Mesendoderm (in vitro differentiated cells): Measurements from ENCODE around the gene PPM1J.
A peak's percentile ranks its signal among the peaks of the same experiment; 100 is the strongest.

Source experiments
- DNase-seq: peaks from one replicate; pipeline ENCODE4 v3.0.0; 2013
- H2AK5ac ChIP-seq: 2 replicates; pipeline ENCODE4 v1.6.1; 2013; ENCODE audit warnings: low read length, inconsistent platforms
- H2BK120ac ChIP-seq: 2 replicates; pipeline ENCODE4 v1.6.1; 2013; ENCODE audit warnings: low read depth, mild to moderate bottlenecking, low read length, moderate library complexity, mixed read lengths
- H2BK15ac ChIP-seq: replicated peaks from 2 replicates; pipeline ENCODE4 v1.6.1; 2013; ENCODE audit warnings: low read depth, mild to moderate bottlenecking, moderate library complexity
- H2BK5ac ChIP-seq: 2 replicates; pipeline ENCODE4 v1.6.1; 2013; ENCODE audit warnings: low read length, inconsistent platforms
- H3K18ac ChIP-seq: 2 replicates; pipeline ENCODE4 v1.6.1; 2013; ENCODE audit warnings: mild to moderate bottlenecking, low read length, mixed read lengths
- H3K23ac ChIP-seq: one replicate; pipeline ENCODE4 v1.6.1; 2013; ENCODE audit warnings: low read length
- H3K27ac ChIP-seq: 2 replicates; pipeline ENCODE4 v1.5.1; 2013; ENCODE audit warnings: low read depth, mild to moderate bottlenecking, inconsistent platforms, low read length, moderate library complexity
- H3K27me3 ChIP-seq: 2 replicates; pipeline ENCODE4 v1.6.1; 2013; ENCODE audit warnings: low read length, control low read depth, mild to moderate bottlenecking, inconsistent platforms; ENCODE audit not compliant: insufficient read depth, poor library complexity
- H3K36me3 ChIP-seq: 2 replicates; pipeline ENCODE4 v1.6.1; 2013; ENCODE audit warnings: low read length, inconsistent platforms; ENCODE audit not compliant: control insufficient read depth, insufficient read depth
- H3K4ac ChIP-seq: one replicate; pipeline ENCODE4 v1.6.1; 2013; ENCODE audit warnings: low read depth, mild to moderate bottlenecking, low read length, moderate library complexity
- H3K4me1 ChIP-seq: 2 replicates; pipeline ENCODE4 v1.6.1; 2013; ENCODE audit warnings: low read depth, low read length, inconsistent platforms; ENCODE audit not compliant: control insufficient read depth
- H3K4me2 ChIP-seq: 2 replicates; pipeline ENCODE4 v1.6.1; 2013; ENCODE audit warnings: low read length
- H3K4me3 ChIP-seq: 2 replicates; pipeline ENCODE4 v1.5.1; 2013; ENCODE audit warnings: mild to moderate bottlenecking, low read length
- H3K56ac ChIP-seq: one replicate; pipeline ENCODE4 v1.6.1; 2013; ENCODE audit warnings: low read length
- H3K79me1 ChIP-seq: 2 replicates; pipeline ENCODE4 v1.6.1; 2013; ENCODE audit warnings: low read length, inconsistent platforms
- H3K79me2 ChIP-seq: 2 replicates; pipeline ENCODE4 v1.6.1; 2013; ENCODE audit warnings: mild to moderate bottlenecking, low read length; ENCODE audit not compliant: control insufficient read depth, insufficient read depth
- H3K9ac ChIP-seq: 2 replicates; pipeline ENCODE4 v1.6.1; 2013; ENCODE audit warnings: low read length, inconsistent platforms
- H4K5ac ChIP-seq: one replicate; pipeline ENCODE4 v1.6.1; 2013; ENCODE audit warnings: low read length
- H4K8ac ChIP-seq: one replicate; pipeline ENCODE4 v1.6.1; 2013; ENCODE audit warnings: low read depth, mild to moderate bottlenecking, control low read depth, low read length, moderate library complexity
- WGBS: extraction: QIAGEN DNeasy Blood & Tissue Kit; methylation state at CpG from one replicate; pipeline ENCODE4 v1.1.7; 2013; ENCODE audit warnings: low lambda C conversion rate, missing lambda C conversion rate; ENCODE audit not compliant: insufficient coverage; ENCODE audit errors: extremely low coverage; 5-methylcytosine and 5-hydroxymethylcytosine counted together

The PPM1J gene

DNA sequence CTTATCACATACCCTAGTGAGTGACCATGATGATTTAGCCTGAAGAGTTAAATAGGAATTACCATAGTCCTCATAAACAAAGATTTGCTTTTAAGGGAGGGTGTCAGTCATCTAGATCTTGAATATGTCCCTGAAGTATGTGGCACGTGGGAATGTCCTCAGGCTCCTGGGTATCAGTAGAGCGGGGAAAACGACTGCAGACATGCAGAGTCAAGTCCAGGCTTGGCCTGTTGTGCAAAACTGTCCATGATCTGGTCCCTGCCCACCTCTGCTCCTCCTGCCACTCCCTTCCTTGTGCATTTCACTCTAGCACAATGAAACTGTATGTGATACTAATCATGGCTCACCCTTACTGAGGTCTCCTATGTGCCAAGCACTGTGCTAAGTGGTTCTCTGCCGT lies 27.8 kb downstream of the PPM1J start:
- no peak overlapping the region for H4K5ac ChIP-seq
- no peak overlapping the region for H2BK15ac ChIP-seq
- H3K27me3 ChIP-seq = no peaks in the 10 kb centered on the region
- H2AK5ac ChIP-seq = no peak overlapping the region
- DNase-seq = no peak
- no peaks in the 10 kb centered on the region for H3K79me2 ChIP-seq
- H3K79me1 ChIP-seq = peaks cover 6% of the 10 kb centered on the region
- H3K4me3 ChIP-seq = no peak overlapping the region
- WGBS = no CpG with 5 or more reads among the region's 4 CpGs
- peaks cover 5% of the 10 kb centered on the region for H3K36me3 ChIP-seq
- no peak overlapping the region for H3K9ac ChIP-seq
- no peak overlapping the region for H3K56ac ChIP-seq
- no peak overlapping the region for H4K8ac ChIP-seq
- no peak overlapping the region for H2BK120ac ChIP-seq
- H3K4ac ChIP-seq = no peak overlapping the region
- H3K27ac ChIP-seq = no peak overlapping the region
- no peak overlapping the region for H3K4me2 ChIP-seq
- H3K18ac ChIP-seq = no peak overlapping the region
- H3K4me1 ChIP-seq = peaks cover 3% of the 10 kb centered on the region
- H3K23ac ChIP-seq = no peak overlapping the region
- no peak overlapping the region for H2BK5ac ChIP-seq

DNA sequence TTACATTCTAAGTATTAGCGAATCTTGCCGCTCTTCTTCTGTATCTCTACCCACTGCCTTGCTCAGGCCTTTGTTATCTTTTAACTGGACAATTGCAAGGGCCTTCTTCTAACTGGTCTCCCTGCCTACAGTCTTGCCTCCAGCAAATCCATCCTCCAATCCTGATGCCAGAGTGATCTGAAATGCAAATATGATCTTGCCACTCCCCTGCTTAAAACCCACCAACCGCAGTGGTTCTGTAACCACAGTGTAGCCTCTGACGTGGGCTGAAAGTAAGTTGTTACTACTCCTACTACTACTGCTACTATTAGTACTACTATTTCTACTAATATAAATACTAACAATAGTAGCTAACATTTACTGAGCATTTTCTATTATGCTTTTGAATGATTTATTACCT lies 28.3 kb downstream of the PPM1J start:
- H4K5ac ChIP-seq = no peak overlapping the region
- no peak overlapping the region for H3K4me2 ChIP-seq
- DNase-seq = peak; percentile 45
- no peak overlapping the region for H3K4ac ChIP-seq
- H3K27me3 ChIP-seq = no peaks in the 10 kb centered on the region
- H3K23ac ChIP-seq = no peak overlapping the region
- H3K4me3 ChIP-seq = no peak overlapping the region
- no peak overlapping the region for H3K27ac ChIP-seq
- no peaks in the 10 kb centered on the region for H3K79me2 ChIP-seq
- no CpG with 5 or more reads among the region's 4 CpGs for WGBS
- H2BK15ac ChIP-seq = no peak overlapping the region
- H3K4me1 ChIP-seq = peaks cover 3% of the 10 kb centered on the region
- H3K79me1 ChIP-seq = peaks cover 6% of the 10 kb centered on the region
- H2AK5ac ChIP-seq = no peak overlapping the region
- no peak overlapping the region for H2BK5ac ChIP-seq
- H3K36me3 ChIP-seq = peaks cover 5% of the 10 kb centered on the region
- no peak overlapping the region for H4K8ac ChIP-seq
- no peak overlapping the region for H3K9ac ChIP-seq
- no peak overlapping the region for H3K18ac ChIP-seq
- no peak overlapping the region for H2BK120ac ChIP-seq
- no peak overlapping the region for H3K56ac ChIP-seq

DNA sequence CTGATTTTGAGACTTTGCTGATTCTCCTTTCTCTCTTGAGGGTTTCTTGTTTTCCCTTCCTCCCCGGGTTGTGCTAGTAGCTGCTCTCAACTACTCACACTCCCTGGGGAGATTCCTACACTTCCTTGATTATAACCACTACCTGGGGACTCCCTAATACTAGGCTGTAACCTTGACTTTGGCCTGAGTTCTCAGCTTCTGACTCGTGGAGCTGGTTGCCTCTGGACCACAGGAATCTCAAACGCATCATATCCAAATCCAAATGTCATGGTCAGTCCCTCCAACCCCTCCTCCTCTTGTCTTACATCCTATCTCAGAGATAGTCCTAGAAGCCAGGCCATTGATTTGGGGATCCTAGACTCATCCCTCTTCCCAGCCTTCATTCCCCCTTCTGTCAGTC lies 28.7 kb downstream of the PPM1J start:
- WGBS = no CpG with 5 or more reads among the region's 3 CpGs
- H3K23ac ChIP-seq = peak overlapping the region; percentile 17
- no peak for DNase-seq
- H3K4me2 ChIP-seq = no peak overlapping the region
- H3K79me1 ChIP-seq = peaks cover 6% of the 10 kb centered on the region
- no peak overlapping the region for H2BK120ac ChIP-seq
- no peak overlapping the region for H3K18ac ChIP-seq
- H4K8ac ChIP-seq = no peak overlapping the region
- H3K27me3 ChIP-seq = no peaks in the 10 kb centered on the region
- H3K4me3 ChIP-seq = no peak overlapping the region
- peaks cover 3% of the 10 kb centered on the region for H3K4me1 ChIP-seq
- no peak overlapping the region for H4K5ac ChIP-seq
- H2BK15ac ChIP-seq = no peak overlapping the region
- no peak overlapping the region for H3K27ac ChIP-seq
- H3K79me2 ChIP-seq = no peaks in the 10 kb centered on the region
- no peak overlapping the region for H3K4ac ChIP-seq
- H3K9ac ChIP-seq = no peak overlapping the region
- H3K36me3 ChIP-seq = peaks cover 3% of the 10 kb centered on the region
- no peak overlapping the region for H2AK5ac ChIP-seq
- no peak overlapping the region for H3K56ac ChIP-seq
- no peak overlapping the region for H2BK5ac ChIP-seq

GRCh38 chr1:112685913-112686312 lies 29.2 kb downstream of the PPM1J start:
- Histone ChIP-seq H4K5ac (no peak overlapping the region), H3K4ac (no peak overlapping the region), H2BK15ac (no peak overlapping the region), H3K9ac (no peak overlapping the region), H3K27me3 (no peaks in the 10 kb centered on the region), H2BK5ac (no peak overlapping the region), H2AK5ac (no peak overlapping the region), H4K8ac (no peak overlapping the region), H3K79me1 (peaks cover 6% of the 10 kb centered on the region), H3K56ac (no peak overlapping the region), H3K79me2 (no peaks in the 10 kb centered on the region), H3K18ac (no peak overlapping the region), H3K36me3 (peaks cover 2% of the 10 kb centered on the region), H3K4me2 (no peak overlapping the region), H2BK120ac (no peak overlapping the region), H3K27ac (no peak overlapping the region), H3K4me3 (no peak overlapping the region), H3K23ac (no peak overlapping the region), H3K4me1 (peaks cover 3% of the 10 kb centered on the region)
- DNase-seq = no peak
- no CpG with 5 or more reads among the region's 5 CpGs for WGBS

DNA sequence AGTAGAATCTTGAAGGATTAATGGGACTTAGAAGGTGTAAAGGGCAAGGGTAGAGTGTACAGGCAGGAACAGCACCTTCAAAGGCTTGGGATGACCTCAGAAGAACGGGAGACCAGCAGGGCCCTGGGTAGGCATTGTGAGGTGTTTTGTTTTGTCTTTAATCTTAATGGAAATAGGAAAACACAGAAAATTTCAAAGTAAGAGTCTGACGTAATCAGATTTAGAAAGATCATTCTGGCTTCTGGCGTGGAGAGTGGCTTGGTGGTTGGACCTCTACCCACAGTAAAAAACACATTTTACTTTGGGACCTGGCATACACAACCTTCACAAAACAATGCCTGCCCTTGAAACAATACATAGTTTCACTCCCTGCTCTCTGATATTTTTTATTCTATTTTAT lies 36.5 kb downstream of the PPM1J start:
- H2BK5ac ChIP-seq = no peak overlapping the region
- no CpG with 5 or more reads among the region's 3 CpGs for WGBS
- H3K23ac ChIP-seq = no peak overlapping the region
- H4K5ac ChIP-seq = no peak overlapping the region
- H3K27ac ChIP-seq = no peak overlapping the region
- H3K56ac ChIP-seq = no peak overlapping the region
- no peak overlapping the region for H3K9ac ChIP-seq
- peaks cover 7% of the 10 kb centered on the region for H3K79me1 ChIP-seq
- peaks cover 2% of the 10 kb centered on the region for H3K79me2 ChIP-seq
- no peaks in the 10 kb centered on the region for H3K27me3 ChIP-seq
- no peak overlapping the region for H3K18ac ChIP-seq
- no peak overlapping the region for H3K4me2 ChIP-seq
- H3K4ac ChIP-seq = no peak overlapping the region
- no peak overlapping the region for H2BK15ac ChIP-seq
- H4K8ac ChIP-seq = no peak overlapping the region
- peaks cover 2% of the 10 kb centered on the region for H3K4me1 ChIP-seq
- H2AK5ac ChIP-seq = no peak overlapping the region
- no peak overlapping the region for H3K4me3 ChIP-seq
- no peak for DNase-seq
- H3K36me3 ChIP-seq = no peaks in the 10 kb centered on the region
- H2BK120ac ChIP-seq = no peak overlapping the region

GRCh38 chr1:112677501-112677900 lies 37.6 kb downstream of the PPM1J start:
- no peak for DNase-seq
- H3K79me2 ChIP-seq = peaks cover 2% of the 10 kb centered on the region
- H3K27ac ChIP-seq = no peak overlapping the region
- no peak overlapping the region for H2BK120ac ChIP-seq
- no peak overlapping the region for H3K4ac ChIP-seq
- WGBS = no CpG with 5 or more reads among the region's 4 CpGs
- no peak overlapping the region for H2BK15ac ChIP-seq
- H4K8ac ChIP-seq = no peak overlapping the region
- H3K18ac ChIP-seq = no peak overlapping the region
- H2AK5ac ChIP-seq = no peak overlapping the region
- H3K36me3 ChIP-seq = no peaks in the 10 kb centered on the region
- H3K56ac ChIP-seq = no peak overlapping the region
- H3K4me1 ChIP-seq = peaks cover 5% of the 10 kb centered on the region
- H3K9ac ChIP-seq = no peak overlapping the region
- H4K5ac ChIP-seq = no peak overlapping the region
- H3K79me1 ChIP-seq = peaks cover 7% of the 10 kb centered on the region
- peak overlapping the region; percentile 48 for H3K23ac ChIP-seq
- H3K4me3 ChIP-seq = no peak overlapping the region
- H3K4me2 ChIP-seq = no peak overlapping the region
- no peak overlapping the region for H2BK5ac ChIP-seq
- no peaks in the 10 kb centered on the region for H3K27me3 ChIP-seq
